ENCODE results near the gene WSCD2. TPM values are rescaled to one million over a fixed set of nuclear protein-coding genes. Genes with fewer than 3 reads are reported as not detected.

Gene WSCD2
- polyA plus RNA-seq, 12 donors, result 0.73 to 9.9 (median 1.8) TPM; not detected in 1

GRCh38 chr12:108126990-108127501 lies 2.0 kb upstream of the WSCD2 start:
- no peak for DNase-seq

GRCh38 chr12:108127654-108128053 lies 1.4 kb upstream of the WSCD2 start:
- no peak for DNase-seq

- DNase-seq, result no peak
These were observed 669 bp upstream of the WSCD2 start for GRCh38 chr12:108128221-108129016.

GRCh38 chr12:108131035-108131434 lies 1.9 kb downstream of the WSCD2 start:
- DNase-seq, result no peak

- DNase-seq, result no peak
These were observed 2.6 kb downstream of the WSCD2 start for GRCh38 chr12:108131657-108132126.

- DNase-seq, result no peak
These were observed 4.4 kb downstream of the WSCD2 start for GRCh38 chr12:108133482-108133881.

GRCh38 chr12:108134744-108135143 lies 5.7 kb downstream of the WSCD2 start:
- DNase-seq, result no peak

GRCh38 chr12:108135627-108136026 lies 6.5 kb downstream of the WSCD2 start:
- no peak for DNase-seq

- no peak for DNase-seq
These were observed 7.6 kb downstream of the WSCD2 start for GRCh38 chr12:108136697-108137096.

- no peak for DNase-seq
These were observed 10.4 kb downstream of the WSCD2 start for GRCh38 chr12:108139454-108139853.

GRCh38 chr12:108140501-108140900 lies 11.4 kb downstream of the WSCD2 start:
- no peak for DNase-seq

GRCh38 chr12:108141600-108142130 lies 12.6 kb downstream of the WSCD2 start:
- no peak for DNase-seq

- no peak for DNase-seq
These were observed 14.1 kb downstream of the WSCD2 start for GRCh38 chr12:108143144-108143543.

- DNase-seq, result no peak
These were observed 15.0 kb downstream of the WSCD2 start for GRCh38 chr12:108144080-108144479.

- no peak for DNase-seq
These were observed 15.9 kb downstream of the WSCD2 start for GRCh38 chr12:108145011-108145410.

- no peak for DNase-seq
These were observed 17.2 kb downstream of the WSCD2 start for GRCh38 chr12:108146035-108146893.

- DNase-seq, result no peak
These were observed 18.2 kb downstream of the WSCD2 start for GRCh38 chr12:108147279-108147678.

- no peak for DNase-seq
These were observed 19.5 kb downstream of the WSCD2 start for GRCh38 chr12:108148521-108149074.

GRCh38 chr12:108150436-108150835 lies 21.3 kb downstream of the WSCD2 start:
- no peak for DNase-seq

GRCh38 chr12:108151533-108152169 lies 22.6 kb downstream of the WSCD2 start:
- no peak for DNase-seq

GRCh38 chr12:108152170-108152538 lies 23.1 kb downstream of the WSCD2 start:
- no peak for DNase-seq

- no peak for DNase-seq
These were observed 27.6 kb downstream of the WSCD2 start for GRCh38 chr12:108156717-108157116.

Measured in muscle of arm (tissue), 12 donors.